GM23248 (cell line): Measurements from ENCODE around the gene SFTPB. TPM values are rescaled to one million over a fixed set of nuclear protein-coding genes. Genes with fewer than 3 reads are reported as not detected.
A peak's percentile ranks its signal among the peaks of the same experiment; 100 is the strongest.
"Not testable (repeated sequence)": the region's sequence is repeated elsewhere in the genome, so short reads cannot be mapped to it uniquely, and the experiment has no call there.

ENCODE experiments used
- DNase-seq: peaks from one replicate; pipeline ENCODE4 v3.0.0-alpha.2; 2015
- H2AFZ ChIP-seq: fragments of 200-600 bp; sonication (generic); 2 replicates; pipeline ENCODE4 v1.6.1; 2016; ENCODE audit warnings: antibody characterized with exemption
- H3F3A ChIP-seq: fragments of 200-600 bp; sonication (generic); 2 replicates; pipeline ENCODE4 v1.6.1; 2016; ENCODE audit warnings: mild to moderate bottlenecking, antibody characterized with exemption, mixed run types; ENCODE audit not compliant: insufficient read depth
- H3K27ac ChIP-seq: fragments of 200-600 bp; sonication (generic); 2 replicates; pipeline ENCODE4 v1.5.1; 2016; ENCODE audit warnings: mild to moderate bottlenecking
- H3K27me3 ChIP-seq: fragments of 200-600 bp; sonication (generic); replicated peaks from 2 replicates; pipeline ENCODE4 v1.6.1; 2016; ENCODE audit warnings: mild to moderate bottlenecking; ENCODE audit not compliant: insufficient read depth
- H3K36me3 ChIP-seq: fragments of 200-600 bp; sonication (generic); 2 replicates; pipeline ENCODE4 v1.6.1; 2016; ENCODE audit warnings: low read depth, mild to moderate bottlenecking
- H3K4me1 ChIP-seq: fragments of 200-600 bp; sonication (generic); 2 replicates; pipeline ENCODE4 v1.6.1; 2016; ENCODE audit warnings: mild to moderate bottlenecking; ENCODE audit not compliant: insufficient read depth
- H3K4me2 ChIP-seq: fragments of 200-600 bp; sonication (generic); one replicate; pipeline ENCODE4 v1.6.1; 2016; ENCODE audit warnings: mild to moderate bottlenecking; ENCODE audit not compliant: unreplicated experiment
- H3K4me3 ChIP-seq: fragments of 200-600 bp; sonication (generic); 2 replicates; pipeline ENCODE4 v1.5.1; 2016; ENCODE audit warnings: mild to moderate bottlenecking
- H3K79me2 ChIP-seq: fragments of 200-600 bp; sonication (generic); 2 replicates; pipeline ENCODE4 v1.6.1; 2016; ENCODE audit warnings: mild to moderate bottlenecking; ENCODE audit not compliant: insufficient read depth
- H3K9ac ChIP-seq: fragments of 200-600 bp; sonication (generic); 2 replicates; pipeline ENCODE4 v1.6.1; 2016; ENCODE audit warnings: mild to moderate bottlenecking
- H3K9me2 ChIP-seq: fragments of 200-600 bp; sonication (generic); 2 replicates; pipeline ENCODE4 v1.6.1; 2016; ENCODE audit warnings: mixed run types, mild to moderate bottlenecking, moderate library complexity; ENCODE audit not compliant: insufficient read depth
- H3K9me3 ChIP-seq: fragments of 200-600 bp; sonication (generic); one replicate; pipeline ENCODE4 v1.6.1; 2017; ENCODE audit warnings: low read depth
- H4K20me1 ChIP-seq: fragments of 200-600 bp; sonication (generic); 2 replicates; pipeline ENCODE4 v1.6.0; 2016; ENCODE audit not compliant: insufficient read depth
- EZH2 ChIP-seq: fragments of 200-600 bp; sonication (generic); IDR thresholded peaks from 2 replicates; pipeline ENCODE4 v1.6.1; 2018; ENCODE audit warnings: antibody characterized with exemption, mild to moderate bottlenecking; ENCODE audit not compliant: insufficient read depth, poor library complexity, severe bottlenecking
- EZH2phosphoT487 ChIP-seq: fragments of 200-600 bp; sonication (generic); IDR thresholded peaks from 2 replicates; pipeline ENCODE4 v1.6.1; 2018; ENCODE audit warnings: antibody characterized with exemption, moderate library complexity, mild to moderate bottlenecking, low read depth; ENCODE audit not compliant: insufficient read depth
- WGBS, 2 experiments: methylation state at CpG; one replicate each; pipeline ENCODE4 v1.1.6; 2015 to 2017; ENCODE audit warnings: low lambda C conversion rate in 2 of 2, low coverage in 1 of 2; ENCODE audit errors: missing lambda C conversion rate in 2 of 2; 5-methylcytosine and 5-hydroxymethylcytosine counted together
- in situ Hi-C: fragments of 300-500 bp; cut with MboI; formaldehyde crosslinking; loops from 2 replicates; pipeline ENCODE4 v1.15.0; 2020
- polyA plus RNA-seq: library from polyadenylated mRNA; unstranded; fragments of >200 nt; fragmentation: Nextera tagmentation; extraction: Ambion mirVana; gene quantifications from 2 replicates; pipeline ENCODE4 v1.2.1, GENCODE V29; 2016
- total RNA-seq: library from RNA; depleted of rRNA; stranded (reverse); fragments of >200 nt; shearing (Covaris generic); gene quantifications from 2 replicates; pipeline ENCODE4 v1.2.3, GENCODE V29; 2014

The SFTPB gene
- total and polyA plus RNA-seq, 2 experiments from 2014 or later: not detected

DNA sequence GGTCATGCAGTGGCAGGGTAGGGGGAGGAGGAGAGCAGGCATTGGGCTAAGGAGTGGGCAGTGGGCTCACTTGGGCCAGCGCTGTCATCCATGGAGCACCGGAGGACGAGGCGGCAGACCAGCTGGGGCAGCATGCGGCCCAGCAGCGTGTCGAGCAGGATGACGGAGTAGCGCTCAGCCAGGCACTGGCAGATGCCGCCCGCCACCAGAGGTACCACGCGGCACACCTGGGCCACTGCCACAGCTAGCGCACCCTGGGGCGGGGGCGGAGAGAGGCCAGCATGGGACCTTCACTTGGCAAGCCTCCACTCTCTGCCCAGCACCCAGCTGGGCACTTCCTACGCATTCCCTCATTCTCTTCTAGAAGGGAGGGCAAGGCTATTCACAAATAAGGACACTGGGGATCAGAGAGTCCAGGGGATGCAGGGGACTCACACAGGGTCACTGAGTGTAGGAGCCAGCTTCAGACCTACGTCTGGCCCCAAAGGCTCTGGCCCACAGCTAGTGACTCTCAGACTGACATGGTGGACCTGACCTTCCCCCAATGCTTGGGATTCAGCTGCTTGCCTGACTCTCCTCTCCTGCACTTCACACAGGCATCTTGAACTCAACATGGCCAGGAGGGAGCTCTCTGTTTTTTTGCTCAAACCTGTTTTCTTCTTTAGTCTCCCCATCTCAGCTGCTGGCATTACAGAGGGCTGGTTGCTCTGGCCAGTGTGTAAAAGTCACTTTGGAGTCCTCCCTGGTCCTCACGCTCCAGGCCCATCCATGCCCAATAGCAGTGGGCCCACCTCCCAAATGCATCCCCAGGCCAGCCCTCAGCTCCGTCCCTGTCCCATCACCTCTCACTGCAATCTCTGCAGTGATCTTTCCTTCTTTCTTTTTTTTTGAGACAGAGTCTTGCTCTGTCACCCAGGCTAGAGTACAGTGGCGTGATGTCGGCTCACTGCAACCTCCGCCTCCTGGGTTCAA, 4.1 kb downstream of the SFTPB start:
- TF ChIP-seq EZH2phosphoT487 (no peak), EZH2 (no peak)
- Histone ChIP-seq H3K9me3 (no peaks in the 10 kb centered on the region), H3K27ac (no peak overlapping the region), H3K9ac (no peak overlapping the region), H4K20me1 (no peaks in the 10 kb centered on the region), H3K9me2 (no peaks in the 10 kb centered on the region), H3K4me3 (no peak overlapping the region), H3K4me1 (peaks cover 16% of the 10 kb centered on the region), H2AFZ (no peak overlapping the region), H3K79me2 (no peaks in the 10 kb centered on the region), H3K36me3 (no peaks in the 10 kb centered on the region), H3K4me2 (no peak overlapping the region), H3K27me3 (no peaks in the 10 kb centered on the region), H3F3A (no peaks in the 10 kb centered on the region; the same call in 1 of the 2 replicates)
- in situ Hi-C loops: no loop called here
- no peak for DNase-seq
- 97% methylated on average over 22 to 23 of the region's 23 CpGs for WGBS, 2 experiments

DNA sequence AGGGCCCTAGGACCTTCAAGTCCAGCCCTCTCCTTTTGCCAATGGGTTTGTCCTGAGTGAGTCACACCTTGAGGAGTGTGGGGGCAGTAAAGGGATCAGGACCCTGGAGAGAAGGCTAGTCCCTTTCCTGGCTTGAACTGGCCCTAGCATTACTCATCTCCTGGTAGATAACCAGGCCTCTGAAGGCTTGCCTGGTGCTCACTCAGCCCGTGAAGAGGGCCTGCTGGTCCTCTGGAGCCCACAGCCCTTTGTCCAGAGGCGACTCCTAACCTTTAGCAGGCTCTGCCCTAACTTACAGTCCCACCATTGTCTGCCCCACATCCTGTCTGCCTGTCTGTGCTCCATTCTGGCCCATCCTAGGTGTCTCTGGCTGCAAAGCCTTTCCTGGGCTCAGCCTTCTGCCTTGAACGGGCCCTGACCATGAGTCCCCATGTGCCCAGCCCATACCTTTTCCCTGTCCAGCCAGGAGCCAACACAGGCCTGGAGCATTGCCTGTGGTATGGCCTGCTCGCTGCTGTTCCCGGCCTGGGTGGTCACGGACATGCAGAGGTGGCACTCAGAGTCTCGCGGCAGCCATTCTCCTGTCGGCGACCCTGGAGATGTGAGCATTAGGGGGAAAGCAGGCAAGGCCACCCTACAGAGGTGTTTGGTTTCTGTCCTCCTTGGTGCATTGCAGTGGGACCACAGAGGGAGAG, 5.0 kb downstream of the SFTPB start:
- 83 to 84% methylated on average over 10 of the region's 10 CpGs for WGBS, 2 experiments
- no peaks in the 10 kb centered on the region for H3K27me3 ChIP-seq
- no peaks in the 10 kb centered on the region for H3K79me2 ChIP-seq
- TF ChIP-seq EZH2phosphoT487 (no peak), EZH2 (no peak)
- no peaks in the 10 kb centered on the region for H3K9me3 ChIP-seq
- H3K4me1 ChIP-seq: peaks cover 7% of the 10 kb centered on the region
- no peak overlapping the region for H2AFZ ChIP-seq
- H3K27ac ChIP-seq: no peak overlapping the region
- no peaks in the 10 kb centered on the region for H3K36me3 ChIP-seq
- H4K20me1 ChIP-seq: no peaks in the 10 kb centered on the region
- no peak overlapping the region for H3K4me3 ChIP-seq
- peak; percentile 97 for DNase-seq
- H3F3A ChIP-seq: peaks cover 2% of the 10 kb centered on the region; the same call in 1 of the 2 replicates
- in situ Hi-C loops: no loop called here
- H3K9me2 ChIP-seq: no peaks in the 10 kb centered on the region
- H3K4me2 ChIP-seq: no peak overlapping the region
- H3K9ac ChIP-seq: no peak overlapping the region

DNA sequence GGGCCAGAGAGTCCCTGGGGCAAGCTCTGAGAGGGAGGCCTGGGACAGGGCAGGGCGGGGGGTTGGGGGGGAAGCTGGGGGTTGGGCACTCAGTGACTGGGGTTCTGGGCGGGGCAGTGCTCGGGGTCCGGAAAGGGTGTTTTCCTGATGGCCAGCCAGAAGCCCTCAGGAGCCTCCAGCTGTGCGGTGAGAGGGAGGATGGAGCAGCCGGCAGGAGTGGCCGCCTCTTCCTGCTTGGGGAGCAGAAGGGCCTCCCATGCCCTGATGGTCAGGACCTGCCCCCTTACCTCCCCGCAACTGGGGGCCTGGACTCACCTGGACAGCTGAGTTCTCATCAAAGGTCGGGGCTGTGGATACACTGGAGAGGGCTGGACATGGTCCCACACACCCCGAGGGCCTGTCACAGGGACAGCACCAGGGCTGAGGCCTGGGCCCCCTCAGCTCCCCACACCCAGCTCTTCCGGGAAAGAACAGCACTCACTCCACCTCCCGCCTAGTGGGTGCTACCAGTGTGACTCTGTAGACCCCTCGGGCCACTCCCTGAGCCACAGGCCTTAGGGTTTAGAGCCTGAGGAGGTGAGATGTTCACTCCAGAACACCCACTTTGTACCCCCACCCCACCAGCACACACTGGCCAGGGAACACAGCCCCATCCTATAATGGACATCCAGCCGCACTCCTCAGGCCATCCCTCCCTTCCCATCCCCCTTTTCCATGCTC, 6.7 kb downstream of the SFTPB start:
- no peaks in the 10 kb centered on the region for H3K9me2 ChIP-seq
- in situ Hi-C loops: no loop called here
- no peak overlapping the region for H3K4me2 ChIP-seq
- H3K4me1 ChIP-seq: peaks cover 18% of the 10 kb centered on the region
- H3K9ac ChIP-seq: no peak overlapping the region
- no peaks in the 10 kb centered on the region for H3K9me3 ChIP-seq
- TF ChIP-seq EZH2phosphoT487: no peak
- TF ChIP-seq EZH2: no peak
- no peaks in the 10 kb centered on the region for H4K20me1 ChIP-seq
- no peaks in the 10 kb centered on the region for H3K36me3 ChIP-seq
- H3K4me3 ChIP-seq: no peak overlapping the region
- H3K79me2 ChIP-seq: no peaks in the 10 kb centered on the region
- DNase-seq: no peak
- no peaks in the 10 kb centered on the region for H3K27me3 ChIP-seq
- H3K27ac ChIP-seq: no peak overlapping the region
- peaks cover 18% of the 10 kb centered on the region for H3F3A ChIP-seq
- no peak overlapping the region for H2AFZ ChIP-seq
- 75 to 82% methylated on average over 10 to 14 of the region's 14 CpGs for WGBS, 2 experiments

DNA sequence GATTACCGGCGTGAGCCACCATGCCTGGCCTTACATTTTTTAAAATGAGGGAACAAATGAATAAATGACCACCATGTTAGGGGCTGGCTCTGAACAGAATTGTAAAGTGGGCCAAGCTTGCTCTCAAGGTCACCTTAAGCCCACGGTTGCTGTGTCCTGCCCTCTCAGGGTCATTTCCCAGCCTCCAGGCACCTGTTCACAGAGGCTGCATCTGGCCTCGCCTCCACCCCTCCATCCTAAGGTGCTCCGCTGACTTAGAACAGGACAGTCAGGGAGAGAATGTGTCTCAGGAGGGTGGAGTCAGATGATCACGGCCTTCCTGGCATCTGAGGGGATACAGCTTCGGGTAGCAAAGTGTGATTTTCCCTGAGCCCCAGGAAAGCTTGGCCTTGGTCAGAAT, 7.3 kb downstream of the SFTPB start:
- Histone ChIP-seq H3K4me3 (no peak overlapping the region), H3K4me1 (peaks cover 22% of the 10 kb centered on the region), H3K9me3 (no peaks in the 10 kb centered on the region), H4K20me1 (no peaks in the 10 kb centered on the region), H3K27ac (no peak overlapping the region), H3K36me3 (no peaks in the 10 kb centered on the region), H3K79me2 (no peaks in the 10 kb centered on the region), H3K9ac (no peak overlapping the region), H3K27me3 (no peaks in the 10 kb centered on the region), H2AFZ (no peak overlapping the region), H3K9me2 (no peaks in the 10 kb centered on the region), H3F3A (peaks cover 21% of the 10 kb centered on the region), H3K4me2 (no peak overlapping the region)
- TF ChIP-seq EZH2phosphoT487 (no peak), EZH2 (no peak)
- 71% methylated on average over 7 of the region's 7 CpGs for WGBS, 2 experiments
- in situ Hi-C loops: no loop called here
- no peak for DNase-seq

DNA sequence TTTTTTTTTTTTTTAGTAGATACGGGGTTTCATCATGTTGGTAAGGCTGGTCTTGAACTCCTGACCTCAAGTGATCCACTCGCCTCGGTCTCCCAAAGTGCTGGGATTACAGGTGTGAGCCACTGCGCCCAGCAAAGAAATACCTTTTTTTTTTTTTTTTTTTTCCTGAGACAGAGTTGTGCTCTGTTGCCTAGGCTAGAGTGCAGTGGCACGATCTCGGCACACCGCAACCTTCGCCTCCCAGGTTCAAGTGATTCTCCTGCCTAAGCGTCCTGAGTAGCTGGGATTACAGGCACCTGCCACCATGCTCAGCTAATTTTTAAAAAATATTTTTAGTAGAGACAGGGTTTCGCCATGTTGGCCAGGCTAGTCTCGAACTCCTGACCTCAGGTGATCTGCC, 7.7 kb downstream of the SFTPB start:
- H3K27ac ChIP-seq, DNase-seq, H3K4me2 ChIP-seq, H3K9ac ChIP-seq, H3K36me3 ChIP-seq, H3K9me2 ChIP-seq, H4K20me1 ChIP-seq, H2AFZ ChIP-seq, in situ Hi-C loops, H3K27me3 ChIP-seq, H3K4me3 ChIP-seq, H3K9me3 ChIP-seq, H3K79me2 ChIP-seq: not testable (repeated sequence)
- Histone ChIP-seq H3K4me1 (peaks cover 26% of the 10 kb centered on the region), H3F3A (peaks cover 26% of the 10 kb centered on the region)
- WGBS, 2 experiments: 95 to 96% methylated on average over 10 to 11 of the region's 11 CpGs
